Progenitor cell of endocrine pancreas (in vitro differentiated cells): Measurements from ENCODE around the gene MR1. TPM values are rescaled to one million over a fixed set of nuclear protein-coding genes. Genes with fewer than 3 reads are reported as not detected.

Experiments
- DNase-seq: peaks from one replicate; pipeline ENCODE4 v3.0.0; 2021; ENCODE audit warnings: low spot score; ENCODE audit not compliant: unreplicated experiment
- H3K27ac Mint-ChIP-seq: 2 replicates; pipeline ENCODE4 v1.8.0; 2021; ENCODE audit warnings: mild to moderate bottlenecking, moderate library complexity, mixed read lengths
- H3K27me3 Mint-ChIP-seq: 2 replicates; pipeline ENCODE4 v1.8.0; 2021; ENCODE audit warnings: mixed read lengths
- H3K36me3 Mint-ChIP-seq: 2 replicates; pipeline ENCODE4 v1.8.0; 2022; ENCODE audit warnings: mixed read lengths; ENCODE audit not compliant: insufficient read depth
- H3K4me1 Mint-ChIP-seq: 2 replicates; pipeline ENCODE4 v1.8.0; 2021; ENCODE audit warnings: low read depth, mixed read lengths
- H3K4me3 Mint-ChIP-seq: 2 replicates; pipeline ENCODE4 v1.8.0; 2021; ENCODE audit warnings: low read depth, mild to moderate bottlenecking, moderate library complexity, mixed read lengths
- H3K9me3 Mint-ChIP-seq: 2 replicates; pipeline ENCODE4 v1.8.0; 2021; ENCODE audit warnings: low read depth, mixed read lengths
- total RNA-seq: library from RNA; stranded (reverse); gene quantifications from 2 replicates; pipeline ENCODE4 v1.2.1, GENCODE V29; 2021
- TF ChIP-seq, protein P1 (sequence below): fragments of 200-600 bp; sonication (generic); IDR thresholded peaks from one replicate; pipeline ENCODE4 v1.5.0; 2021; ENCODE audit warnings: antibody characterized with exemption, mild to moderate bottlenecking; ENCODE audit not compliant: unreplicated experiment

The MR1 gene
- total RNA-seq, 1 donor from 2014 or later = 0.57 TPM

DNA sequence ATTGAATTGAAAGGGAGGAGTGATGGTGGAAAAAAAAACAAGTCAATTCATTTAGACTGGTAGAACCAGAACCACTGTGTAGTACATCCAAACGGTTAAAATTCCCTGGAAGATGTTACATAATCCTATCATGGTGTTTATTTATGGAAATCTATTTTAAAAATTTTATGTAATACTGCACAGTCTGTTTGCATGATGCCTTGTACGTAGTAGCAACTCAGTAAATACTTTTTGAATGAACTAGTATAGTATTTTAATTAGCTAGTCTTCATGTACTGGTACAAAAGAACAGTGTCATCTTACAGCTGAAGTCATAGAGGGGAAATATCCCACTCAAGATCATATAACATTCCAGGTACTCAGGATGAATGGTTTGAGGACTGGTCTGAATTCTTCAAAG is 27.7 kb downstream of the MR1 start:
- Mint-ChIP-seq H3K27ac (no peak overlapping the region), H3K4me1 (peaks cover 7% of the 10 kb centered on the region), H3K36me3 (no peaks in the 10 kb centered on the region), H3K27me3 (peaks cover 18% of the 10 kb centered on the region), H3K4me3 (no peak overlapping the region), H3K9me3 (peaks cover 3% of the 10 kb centered on the region)
- no peak for DNase-seq
- TF ChIP-seq, protein P1, sequence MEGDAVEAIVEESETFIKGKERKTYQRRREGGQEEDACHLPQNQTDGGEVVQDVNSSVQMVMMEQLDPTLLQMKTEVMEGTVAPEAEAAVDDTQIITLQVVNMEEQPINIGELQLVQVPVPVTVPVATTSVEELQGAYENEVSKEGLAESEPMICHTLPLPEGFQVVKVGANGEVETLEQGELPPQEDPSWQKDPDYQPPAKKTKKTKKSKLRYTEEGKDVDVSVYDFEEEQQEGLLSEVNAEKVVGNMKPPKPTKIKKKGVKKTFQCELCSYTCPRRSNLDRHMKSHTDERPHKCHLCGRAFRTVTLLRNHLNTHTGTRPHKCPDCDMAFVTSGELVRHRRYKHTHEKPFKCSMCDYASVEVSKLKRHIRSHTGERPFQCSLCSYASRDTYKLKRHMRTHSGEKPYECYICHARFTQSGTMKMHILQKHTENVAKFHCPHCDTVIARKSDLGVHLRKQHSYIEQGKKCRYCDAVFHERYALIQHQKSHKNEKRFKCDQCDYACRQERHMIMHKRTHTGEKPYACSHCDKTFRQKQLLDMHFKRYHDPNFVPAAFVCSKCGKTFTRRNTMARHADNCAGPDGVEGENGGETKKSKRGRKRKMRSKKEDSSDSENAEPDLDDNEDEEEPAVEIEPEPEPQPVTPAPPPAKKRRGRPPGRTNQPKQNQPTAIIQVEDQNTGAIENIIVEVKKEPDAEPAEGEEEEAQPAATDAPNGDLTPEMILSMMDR = no peak

DNA sequence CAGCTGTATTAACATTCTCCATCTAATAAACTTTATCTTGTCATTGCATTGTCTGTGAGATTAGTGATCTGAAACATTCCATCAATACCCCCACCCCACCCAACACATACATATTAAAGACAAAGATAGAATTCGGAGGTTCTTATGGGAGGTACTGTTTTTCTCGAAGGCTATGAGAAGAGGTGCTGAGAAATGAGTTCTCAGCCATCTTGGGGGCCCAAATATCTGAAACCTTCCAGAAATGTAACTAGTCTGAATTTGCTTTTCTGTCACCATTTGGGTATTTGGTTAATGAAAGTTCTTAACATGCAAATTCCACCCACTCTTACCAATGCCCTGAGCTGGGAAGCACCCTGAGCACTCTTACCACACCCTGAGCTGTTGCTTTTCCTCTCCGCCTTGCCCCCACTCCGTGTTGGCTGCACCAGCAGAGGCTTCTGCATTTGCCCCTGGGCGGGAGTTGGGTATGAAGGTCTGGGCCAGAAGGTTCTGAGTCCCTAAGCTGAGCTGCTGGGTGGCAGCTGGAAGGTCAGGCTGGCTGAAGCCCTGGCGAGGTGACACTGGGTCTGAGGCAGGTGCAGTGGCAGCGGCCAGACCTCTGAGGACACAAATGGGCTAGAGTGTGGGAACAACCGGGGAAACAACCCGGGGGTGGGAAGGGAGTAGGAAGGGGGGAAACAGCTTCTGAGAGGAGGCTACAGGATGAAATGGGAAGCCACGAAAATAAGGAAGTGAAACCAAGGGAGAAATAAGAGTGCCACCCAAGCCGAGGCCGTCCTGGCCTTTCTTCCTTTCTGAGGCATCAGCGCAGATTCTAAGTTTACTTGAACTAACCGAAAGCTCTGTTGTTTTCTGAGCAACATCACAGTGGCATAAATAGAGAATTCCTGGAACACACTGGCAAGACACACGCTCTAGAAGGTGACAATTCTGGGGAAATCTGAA is 28.4 kb downstream of the MR1 start:
- peaks cover 18% of the 10 kb centered on the region for H3K27me3 Mint-ChIP-seq
- H3K9me3 Mint-ChIP-seq = peaks cover 3% of the 10 kb centered on the region
- no peaks in the 10 kb centered on the region for H3K36me3 Mint-ChIP-seq
- H3K27ac Mint-ChIP-seq = no peak overlapping the region
- TF ChIP-seq, protein P1 = no peak
- no peak for DNase-seq
- H3K4me1 Mint-ChIP-seq = peaks cover 6% of the 10 kb centered on the region
- H3K4me3 Mint-ChIP-seq = no peak overlapping the region

GRCh38 chr1:181062836-181063428 is 29.1 kb downstream of the MR1 start:
- Mint-ChIP-seq H3K4me1 (peaks cover 6% of the 10 kb centered on the region), H3K36me3 (no peaks in the 10 kb centered on the region), H3K27ac (no peak overlapping the region), H3K27me3 (peaks cover 18% of the 10 kb centered on the region), H3K4me3 (no peak overlapping the region), H3K9me3 (peaks cover 3% of the 10 kb centered on the region)
- no peak for DNase-seq
- TF ChIP-seq, protein P1 = no peak

- H3K4me3 Mint-ChIP-seq = no peak overlapping the region
- peaks cover 6% of the 10 kb centered on the region for H3K4me1 Mint-ChIP-seq
- TF ChIP-seq, protein P1 = no peak
- H3K27ac Mint-ChIP-seq = no peak overlapping the region
- H3K9me3 Mint-ChIP-seq = peaks cover 3% of the 10 kb centered on the region
- no peaks in the 10 kb centered on the region for H3K36me3 Mint-ChIP-seq
- no peak for DNase-seq
- peaks cover 11% of the 10 kb centered on the region for H3K27me3 Mint-ChIP-seq
Observed at GRCh38 chr1:181064011-181064623, 30.3 kb downstream of the MR1 start.

- TF ChIP-seq, protein P1 = no peak
- H3K27me3 Mint-ChIP-seq = peaks cover 6% of the 10 kb centered on the region
- no peak overlapping the region for H3K27ac Mint-ChIP-seq
- peaks cover 6% of the 10 kb centered on the region for H3K4me1 Mint-ChIP-seq
- no peaks in the 10 kb centered on the region for H3K9me3 Mint-ChIP-seq
- no peaks in the 10 kb centered on the region for H3K36me3 Mint-ChIP-seq
- H3K4me3 Mint-ChIP-seq = no peak overlapping the region
- no peak for DNase-seq
Observed at GRCh38 chr1:181064702-181065101, 30.9 kb downstream of the MR1 start.
